Neural progenitor cell (in vitro differentiated cells): ENCODE results near the gene OTUD5.

Source experiments
- EZH2 ChIP-seq: fragments of 200-600 bp; sonication (generic); IDR thresholded peaks from 2 replicates; pipeline ENCODE4 v1.6.1; 2017; ENCODE audit warnings: antibody characterized with exemption, mild to moderate bottlenecking, moderate library complexity
- EZH2phosphoT487 ChIP-seq: fragments of 200-600 bp; sonication (generic); IDR thresholded peaks from 2 replicates; pipeline ENCODE4 v1.6.1; 2017; ENCODE audit warnings: antibody characterized with exemption
- TF ChIP-seq, protein P1 (sequence below): fragments of 200-600 bp; sonication (generic); IDR thresholded peaks from 2 replicates; pipeline ENCODE4 v1.5.1; 2017; ENCODE audit warnings: antibody characterized with exemption, mild to moderate bottlenecking

DNA sequence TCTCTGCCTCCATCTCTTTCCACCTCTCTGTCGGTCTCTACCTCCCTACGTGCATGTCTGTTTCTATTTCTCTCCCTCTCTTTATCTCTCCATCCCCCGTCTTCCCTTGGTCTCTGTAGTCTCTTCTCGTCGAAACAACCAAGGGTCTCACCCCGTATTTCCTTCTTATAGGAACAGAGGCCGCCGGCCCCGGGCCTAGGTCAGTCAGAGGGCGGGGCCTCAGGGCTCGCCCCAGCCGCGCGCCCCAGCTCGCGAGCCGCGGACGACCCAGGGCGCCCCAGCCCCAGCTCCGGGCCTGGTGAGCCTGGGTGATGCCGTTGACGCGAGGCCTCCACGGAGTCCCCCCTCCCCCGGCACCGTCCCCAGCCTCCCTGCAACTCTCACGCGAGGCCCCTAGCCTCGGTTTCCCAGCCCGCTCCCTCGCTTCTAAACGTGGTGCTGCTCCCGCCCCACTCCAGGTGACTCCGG is 66.4 kb downstream of the OTUD5 start:
- TF ChIP-seq, protein P1, sequence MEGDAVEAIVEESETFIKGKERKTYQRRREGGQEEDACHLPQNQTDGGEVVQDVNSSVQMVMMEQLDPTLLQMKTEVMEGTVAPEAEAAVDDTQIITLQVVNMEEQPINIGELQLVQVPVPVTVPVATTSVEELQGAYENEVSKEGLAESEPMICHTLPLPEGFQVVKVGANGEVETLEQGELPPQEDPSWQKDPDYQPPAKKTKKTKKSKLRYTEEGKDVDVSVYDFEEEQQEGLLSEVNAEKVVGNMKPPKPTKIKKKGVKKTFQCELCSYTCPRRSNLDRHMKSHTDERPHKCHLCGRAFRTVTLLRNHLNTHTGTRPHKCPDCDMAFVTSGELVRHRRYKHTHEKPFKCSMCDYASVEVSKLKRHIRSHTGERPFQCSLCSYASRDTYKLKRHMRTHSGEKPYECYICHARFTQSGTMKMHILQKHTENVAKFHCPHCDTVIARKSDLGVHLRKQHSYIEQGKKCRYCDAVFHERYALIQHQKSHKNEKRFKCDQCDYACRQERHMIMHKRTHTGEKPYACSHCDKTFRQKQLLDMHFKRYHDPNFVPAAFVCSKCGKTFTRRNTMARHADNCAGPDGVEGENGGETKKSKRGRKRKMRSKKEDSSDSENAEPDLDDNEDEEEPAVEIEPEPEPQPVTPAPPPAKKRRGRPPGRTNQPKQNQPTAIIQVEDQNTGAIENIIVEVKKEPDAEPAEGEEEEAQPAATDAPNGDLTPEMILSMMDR, result no peak
- no peak for TF ChIP-seq EZH2phosphoT487
- TF ChIP-seq EZH2, result no peak
